ENCODE data around the gene AOC3. TPM values are rescaled to one million over a fixed set of nuclear protein-coding genes. Genes with fewer than 3 reads are reported as not detected.

AOC3 gene
- polyA plus RNA-seq, 3 donors: 0.85 TPM; not detected in 2

DNA sequence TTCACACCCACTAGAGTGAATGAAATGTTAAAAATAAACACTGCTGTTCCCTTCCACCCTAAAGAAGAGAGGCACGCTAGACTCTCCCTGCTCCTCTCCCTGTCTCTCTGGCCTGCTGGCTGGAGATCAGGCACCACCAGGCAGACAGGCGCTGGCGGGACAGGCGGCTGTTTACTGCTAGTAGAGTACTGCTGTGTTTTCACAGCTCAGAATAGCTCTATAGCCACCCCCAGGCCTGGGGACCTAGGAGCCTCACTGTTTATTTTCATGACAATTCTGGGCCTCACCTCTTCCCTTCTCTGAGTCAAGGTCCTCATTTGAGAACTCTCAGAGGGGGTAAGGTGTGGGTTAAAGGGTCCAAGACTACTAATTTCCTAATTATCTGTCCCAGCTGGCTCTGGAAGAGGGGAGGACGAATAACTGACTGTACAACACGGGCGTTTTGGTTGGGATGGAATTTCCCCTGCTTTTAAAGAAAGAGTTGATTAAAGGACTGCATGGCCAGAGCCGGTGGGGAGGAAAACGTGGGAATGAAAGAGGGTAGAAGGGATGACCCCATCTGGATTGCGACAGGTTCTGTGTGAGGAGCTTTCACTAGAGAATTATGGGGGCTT, 40.6 kb downstream of the AOC3 start:
- TF ChIP-seq, protein P1, sequence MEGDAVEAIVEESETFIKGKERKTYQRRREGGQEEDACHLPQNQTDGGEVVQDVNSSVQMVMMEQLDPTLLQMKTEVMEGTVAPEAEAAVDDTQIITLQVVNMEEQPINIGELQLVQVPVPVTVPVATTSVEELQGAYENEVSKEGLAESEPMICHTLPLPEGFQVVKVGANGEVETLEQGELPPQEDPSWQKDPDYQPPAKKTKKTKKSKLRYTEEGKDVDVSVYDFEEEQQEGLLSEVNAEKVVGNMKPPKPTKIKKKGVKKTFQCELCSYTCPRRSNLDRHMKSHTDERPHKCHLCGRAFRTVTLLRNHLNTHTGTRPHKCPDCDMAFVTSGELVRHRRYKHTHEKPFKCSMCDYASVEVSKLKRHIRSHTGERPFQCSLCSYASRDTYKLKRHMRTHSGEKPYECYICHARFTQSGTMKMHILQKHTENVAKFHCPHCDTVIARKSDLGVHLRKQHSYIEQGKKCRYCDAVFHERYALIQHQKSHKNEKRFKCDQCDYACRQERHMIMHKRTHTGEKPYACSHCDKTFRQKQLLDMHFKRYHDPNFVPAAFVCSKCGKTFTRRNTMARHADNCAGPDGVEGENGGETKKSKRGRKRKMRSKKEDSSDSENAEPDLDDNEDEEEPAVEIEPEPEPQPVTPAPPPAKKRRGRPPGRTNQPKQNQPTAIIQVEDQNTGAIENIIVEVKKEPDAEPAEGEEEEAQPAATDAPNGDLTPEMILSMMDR (IDR thresholded peaks at IDR 0.05): no peak
- Histone ChIP-seq H3K79me2 (ENCODE audit: insufficient read depth, low read length) (no peaks in the 10 kb centered on the region), H3K9ac (ENCODE audit: insufficient read depth, low read length, poor library complexity, severe bottlenecking) (no peak overlapping the region), H3K4me1 (ENCODE audit: control insufficient read depth in 1 of 2, insufficient read depth in 2 of 2, low read length in 2 of 2) (peaks cover 50 to 60% of the 10 kb centered on the region in 2 donors), H2AFZ (ENCODE audit: insufficient read depth, low read depth, low read length, poor library complexity, severe bottlenecking) (peak overlapping the region; percentile 30), H4K20me1 (ENCODE audit: insufficient read depth, low read length) (no peaks in the 10 kb centered on the region), H3K27me3 (ENCODE audit: control insufficient read depth in 2 of 2, insufficient read depth in 2 of 2, low read length in 2 of 2) (no peaks in the 10 kb centered on the region), H3K4me2 (replicated peaks; ENCODE audit: extremely low read depth, low read length, poor library complexity, severe bottlenecking) (no peak overlapping the region), H3K9me3 (replicated peaks in 1 of 2; ENCODE audit: control insufficient read depth in 1 of 2, insufficient read depth in 1 of 2, low read length in 2 of 2) (no peaks in the 10 kb centered on the region), H3K36me3 (replicated peaks in 1 of 2; ENCODE audit: control insufficient read depth in 1 of 2, insufficient read depth in 2 of 2, low read length in 2 of 2) (no peaks in the 10 kb centered on the region), H3K27ac (ENCODE audit: low read depth in 1 of 2, low read length in 2 of 2) (no peak overlapping the region), H3K4me3 (replicated peaks in 1 of 3; ENCODE audit: low read depth in 2 of 3, low read length in 3 of 3) (no peak overlapping the region)
- no peaks in the 10 kb centered on the region for H3K36me3 Mint-ChIP-seq
- WGBS (ENCODE audit: insufficient coverage): 65% methylated on average over 5 of the region's 10 CpGs
- H3K27me3 Mint-ChIP-seq (ENCODE audit: low read depth in 3 of 3): peaks cover 0 to 2% (median 0%) of the 10 kb centered on the region in 3 donors
- peaks cover 62% of the 10 kb centered on the region for H3K4me1 Mint-ChIP-seq
- peak overlapping the region in 5 of 7 donors; percentile 18 to 74 (median 47) for H3K27ac Mint-ChIP-seq
- no peak for DNase-seq
- H3K9me3 Mint-ChIP-seq: no peaks in the 10 kb centered on the region
- H3K4me3 Mint-ChIP-seq: no peak overlapping the region
- intact Hi-C loops (cut with micrococcal nuclease): no loop called here

DNA sequence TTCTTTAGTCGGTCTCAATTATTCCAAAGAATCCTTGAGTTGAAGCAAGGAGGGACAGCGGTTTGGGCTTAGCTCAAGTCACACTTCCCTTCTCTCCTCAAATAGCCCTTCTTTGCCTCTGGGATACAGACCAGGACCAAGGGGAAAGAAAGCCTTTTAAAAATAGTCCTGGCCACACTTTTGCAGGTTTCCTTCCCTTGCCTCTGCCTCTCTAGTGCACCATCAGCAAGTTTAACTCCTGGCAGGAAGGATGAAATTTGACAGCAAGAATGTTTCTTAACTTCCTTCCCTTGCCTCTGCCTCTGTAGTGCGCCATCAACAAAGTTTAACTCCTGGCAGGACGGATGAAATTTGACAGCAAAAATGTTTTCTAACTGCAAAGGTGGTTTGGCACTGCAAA, 42.4 kb downstream of the AOC3 start:
- WGBS (ENCODE audit: insufficient coverage): no CpG with 5 or more reads among the region's 4 CpGs

More for the DNA sequence above, 42.4 kb downstream of the AOC3 start:
- no peaks in the 10 kb centered on the region for H3K9me3 Mint-ChIP-seq
- Histone ChIP-seq H3K4me1 (ENCODE audit: control insufficient read depth in 1 of 2, insufficient read depth in 2 of 2, low read length in 2 of 2) (peaks cover 37 to 47% of the 10 kb centered on the region in 2 donors), H3K9me3 (replicated peaks in 1 of 2; ENCODE audit: control insufficient read depth in 1 of 2, insufficient read depth in 1 of 2, low read length in 2 of 2) (no peaks in the 10 kb centered on the region), H3K27ac (ENCODE audit: low read depth in 1 of 2, low read length in 2 of 2) (peak overlapping the region; percentile 29 to 82), H4K20me1 (ENCODE audit: insufficient read depth, low read length) (no peaks in the 10 kb centered on the region), H2AFZ (ENCODE audit: insufficient read depth, low read depth, low read length, poor library complexity, severe bottlenecking) (peak overlapping the region; percentile 70), H3K4me3 (replicated peaks in 1 of 3; ENCODE audit: low read depth in 2 of 3, low read length in 3 of 3) (peak overlapping the region; percentile 1 to 67 (median 12)), H3K79me2 (ENCODE audit: insufficient read depth, low read length) (no peaks in the 10 kb centered on the region), H3K4me2 (replicated peaks; ENCODE audit: extremely low read depth, low read length, poor library complexity, severe bottlenecking) (peak overlapping the region; percentile 81), H3K36me3 (replicated peaks in 1 of 2; ENCODE audit: control insufficient read depth in 1 of 2, insufficient read depth in 2 of 2, low read length in 2 of 2) (no peaks in the 10 kb centered on the region), H3K9ac (ENCODE audit: insufficient read depth, low read length, poor library complexity, severe bottlenecking) (no peak overlapping the region), H3K27me3 (ENCODE audit: control insufficient read depth in 2 of 2, insufficient read depth in 2 of 2, low read length in 2 of 2) (no peaks in the 10 kb centered on the region)
- peak in 1 of 3 donors; percentile 18 for DNase-seq
- intact Hi-C loops (cut with micrococcal nuclease): no loop called here
- no peaks in the 10 kb centered on the region for H3K36me3 Mint-ChIP-seq
- H3K27ac Mint-ChIP-seq: peak overlapping the region; percentile 43 to 93 (median 86)
- H3K27me3 Mint-ChIP-seq (ENCODE audit: low read depth in 3 of 3): no peaks in the 10 kb centered on the region
- TF ChIP-seq, protein P1 (IDR thresholded peaks at IDR 0.05): no peak
- H3K4me1 Mint-ChIP-seq: peaks cover 50% of the 10 kb centered on the region
- peak overlapping the region; percentile 60 to 89 for H3K4me3 Mint-ChIP-seq

Measured in CD14-positive monocyte (primary cell).